Astrocyte (in vitro differentiated cells and primary cell): ENCODE measurements around the gene HS3ST6.

Source experiments
- CTCF ChIP-seq: IDR thresholded peaks from 2 replicates; pipeline ENCODE4 v1.5.1; 2011; ENCODE audit warnings: low read depth, mild to moderate bottlenecking, inconsistent platforms, low read length, moderate library complexity; ENCODE audit not compliant: insufficient read depth
- EZH2 ChIP-seq: IDR thresholded peaks from 2 replicates; pipeline ENCODE4 v1.6.1; 2012; ENCODE audit warnings: mild to moderate bottlenecking, low read length, inconsistent platforms; ENCODE audit not compliant: insufficient read depth

DNA sequence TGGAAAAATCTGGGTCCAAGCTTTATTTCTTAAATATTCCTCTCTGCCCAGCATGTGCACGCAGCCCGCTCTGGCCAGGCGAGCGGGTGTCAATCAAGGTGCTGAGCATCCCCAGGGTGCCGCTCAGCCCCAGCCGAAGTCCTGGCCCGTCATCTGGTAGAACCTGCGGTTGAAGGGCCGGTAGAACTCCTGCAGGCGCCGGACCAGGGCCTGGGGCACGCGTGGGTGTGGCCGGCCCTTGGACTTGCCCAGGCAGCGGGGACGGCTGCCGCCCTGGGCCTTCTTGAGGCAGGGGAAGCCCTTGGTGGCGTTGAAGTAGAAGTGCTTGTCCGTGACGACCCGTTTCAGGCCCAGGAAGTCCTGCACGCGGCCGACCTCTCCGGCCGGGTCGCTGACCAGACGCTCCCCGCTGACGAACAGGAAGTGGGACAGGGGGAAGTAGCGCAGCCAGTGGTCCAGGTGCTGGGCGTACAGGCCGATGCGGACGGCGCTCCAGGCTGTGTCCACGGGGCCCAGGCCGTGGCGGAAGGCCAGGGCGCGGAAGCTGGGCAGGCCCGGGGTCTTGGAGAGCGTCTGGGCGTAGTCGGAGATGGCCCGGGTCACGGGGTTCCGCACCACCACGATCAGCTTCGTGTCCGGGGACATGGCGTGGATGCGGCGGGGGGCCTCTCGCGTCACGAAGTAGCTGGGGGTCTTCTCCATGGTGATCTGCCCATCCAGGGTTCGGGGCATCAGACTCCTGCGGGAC is 6.6 kb downstream of the HS3ST6 start:
- no peak for TF ChIP-seq CTCF
- TF ChIP-seq EZH2: no peak
